CD4-positive, alpha-beta T cell treated with Interleukin-12 subunit alpha and Interleukin-12 subunit beta, for 1 hour (primary cell): ENCODE data around the gene PIEZO1.
"Not testable (repeated sequence)": the region's sequence is repeated elsewhere in the genome, so short reads cannot be mapped to it uniquely, and the experiment has no call there.

ENCODE experiments used
- DNase-seq: peaks from one replicate; pipeline ENCODE4 v3.0.0-alpha.2; 2020

Gene PIEZO1

DNA sequence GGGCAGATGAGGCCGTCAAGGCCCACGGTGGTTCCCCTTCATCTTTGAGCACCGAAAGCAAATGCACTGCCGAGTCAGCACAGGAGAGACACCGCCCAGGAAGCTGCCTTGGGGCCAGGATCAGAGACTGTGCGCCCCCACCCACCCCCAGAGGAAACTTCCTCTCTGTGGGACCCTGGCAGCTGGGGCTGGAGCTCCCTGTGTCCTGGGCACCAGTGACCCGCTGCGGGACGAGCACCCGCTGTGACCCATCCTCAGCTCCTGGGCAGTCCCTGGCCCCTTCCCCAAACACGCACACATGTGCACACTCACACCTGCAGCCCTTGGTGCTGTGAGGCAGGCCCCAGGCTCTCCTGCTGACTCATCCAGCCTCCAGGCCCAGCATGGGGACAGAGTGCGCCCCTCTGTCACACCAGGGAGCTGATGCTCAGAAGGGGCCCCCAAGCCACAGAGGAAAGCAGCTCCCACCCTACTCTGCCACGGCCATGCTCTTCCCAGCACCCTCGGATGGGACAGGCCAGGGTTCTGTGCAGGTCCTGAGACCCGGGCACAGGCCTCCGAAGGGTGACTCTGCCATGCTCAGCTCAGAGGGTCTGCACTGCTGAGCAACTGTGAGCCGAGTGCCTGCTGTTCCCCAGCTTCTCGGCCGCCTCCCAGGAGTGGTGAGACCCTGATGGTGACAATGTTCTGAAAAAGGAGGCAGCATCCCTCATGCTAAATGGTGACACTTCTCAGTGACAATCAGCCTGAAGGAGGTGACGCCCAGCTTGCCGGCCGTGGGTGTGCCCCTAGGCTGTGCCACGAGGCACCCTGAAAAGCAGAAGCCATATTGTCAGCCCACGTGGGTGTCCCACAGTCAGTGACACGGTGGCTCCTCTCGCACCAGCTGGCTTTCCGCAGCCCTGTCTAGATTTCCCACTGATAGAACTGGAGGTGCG is 3.6 kb downstream of the PIEZO1 start:
- DNase-seq = peak; percentile 74

DNA sequence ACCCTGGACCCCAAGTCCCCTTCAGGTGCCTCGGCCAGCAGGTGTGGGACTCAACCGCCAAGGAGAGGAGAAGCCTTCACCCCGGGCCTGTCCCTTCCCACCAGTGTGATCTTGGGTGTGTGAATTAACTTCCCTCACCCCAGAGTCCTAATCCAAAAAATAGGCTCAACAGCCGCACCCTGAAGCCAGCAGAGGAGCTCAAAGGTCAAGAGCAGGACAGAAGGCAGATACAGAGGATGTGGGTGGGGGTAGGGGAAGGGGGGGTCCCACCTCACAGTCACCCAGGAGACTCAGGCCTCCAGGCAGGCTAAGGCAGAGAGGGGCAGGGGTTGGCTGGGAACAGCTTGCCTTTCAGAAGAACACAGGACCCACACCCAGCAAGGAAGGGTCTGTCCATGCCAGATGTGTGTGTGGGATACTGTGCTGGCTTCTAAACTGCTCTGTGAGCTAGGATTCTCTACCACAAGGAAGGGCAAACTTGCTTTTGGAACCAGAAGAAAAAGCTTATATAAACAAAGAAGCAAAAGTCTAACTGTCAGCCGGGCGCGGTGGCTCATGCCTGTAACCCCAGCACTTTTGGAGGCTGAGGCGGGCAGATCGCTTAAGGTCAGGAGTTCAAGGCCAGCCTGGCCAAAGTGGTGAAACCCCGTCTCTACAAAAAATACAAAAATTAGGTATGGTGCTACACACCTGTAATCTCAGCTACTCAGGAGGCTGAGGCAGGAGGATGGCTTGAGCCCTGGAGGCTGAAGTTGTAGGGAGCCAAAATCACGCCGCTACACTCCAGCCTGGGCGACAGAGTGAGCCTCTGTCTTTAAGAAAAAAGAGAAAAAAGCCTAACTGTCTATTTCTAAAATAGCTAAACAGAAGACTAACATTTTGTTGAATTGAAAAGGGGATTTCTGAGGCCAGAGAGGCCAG is 4.6 kb downstream of the PIEZO1 start:
- no peak for DNase-seq

DNA sequence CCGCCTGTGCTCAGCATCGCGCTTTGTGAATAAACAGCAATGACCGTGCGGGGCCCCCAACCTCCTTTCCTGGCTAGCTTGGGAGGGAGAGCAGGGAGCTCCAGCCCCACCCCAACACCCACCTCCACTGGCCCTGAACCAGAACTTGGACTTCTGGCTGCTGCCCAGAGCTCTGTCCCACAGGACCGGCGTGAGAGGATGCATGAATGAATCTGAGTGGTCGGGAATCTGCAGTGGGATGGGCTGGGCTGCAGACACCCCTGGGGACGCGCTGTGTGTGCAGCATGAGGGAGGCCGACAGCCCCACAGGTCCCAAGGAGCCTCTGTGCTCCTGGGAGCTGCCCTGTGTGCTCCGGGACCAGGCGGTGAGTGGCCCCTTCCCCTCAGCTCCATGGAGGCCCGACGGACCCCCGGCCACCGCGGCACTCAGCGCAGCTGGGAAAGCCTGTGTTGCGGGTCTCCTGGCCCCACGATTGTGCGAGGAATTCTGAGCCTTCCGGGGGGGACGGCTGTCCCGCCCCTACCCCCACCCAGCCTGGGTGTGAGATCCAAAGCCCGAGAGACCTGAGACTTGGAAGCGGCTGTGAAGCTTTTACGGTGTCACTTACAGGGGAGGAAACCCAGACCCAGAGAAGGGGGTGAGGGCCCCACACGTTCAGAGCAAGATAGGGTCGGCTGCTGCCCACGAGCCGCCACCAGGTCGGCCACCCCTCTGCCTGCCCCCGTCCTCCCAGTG is 5.4 kb downstream of the PIEZO1 start:
- DNase-seq = no peak

DNA sequence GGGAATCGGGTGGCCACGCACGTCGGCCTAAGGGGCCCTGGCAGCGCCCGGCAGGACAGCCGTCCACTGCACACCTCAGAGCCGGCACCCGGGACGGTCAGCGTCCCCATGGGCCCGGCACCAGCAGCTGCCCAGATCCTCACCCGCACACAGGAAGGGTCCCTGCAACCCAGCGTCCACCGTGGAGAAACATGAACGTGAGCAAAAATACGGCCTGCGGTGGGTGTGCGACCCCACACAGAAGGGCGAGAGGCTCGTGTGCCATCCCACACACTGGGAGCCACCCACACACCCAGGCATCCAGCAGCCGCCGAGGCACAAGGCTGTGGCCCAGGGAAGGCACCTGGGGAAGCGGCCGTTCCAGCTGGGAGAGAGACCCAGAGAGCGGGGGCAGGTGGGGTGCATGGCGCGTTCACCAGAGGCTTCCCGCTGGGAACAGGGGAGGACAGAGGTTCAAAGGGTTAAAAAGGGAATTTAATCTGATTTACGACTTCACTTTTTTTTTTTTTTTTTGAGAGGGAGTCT is 6.4 kb downstream of the PIEZO1 start:
- DNase-seq = no peak

DNA sequence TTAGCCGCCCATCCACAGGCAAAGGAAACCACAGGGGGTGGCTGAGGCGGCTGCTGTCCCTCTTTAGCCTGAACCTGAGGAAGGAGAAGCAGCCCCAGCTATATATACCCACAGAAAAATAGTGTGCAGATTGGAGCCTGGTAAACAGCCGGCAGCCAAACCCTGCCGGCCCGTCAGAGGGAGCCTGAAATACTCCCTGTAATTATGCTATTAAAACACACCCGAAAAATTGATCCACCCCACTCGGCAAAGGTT is 6.8 kb downstream of the PIEZO1 start:
- DNase-seq = no peak

DNA sequence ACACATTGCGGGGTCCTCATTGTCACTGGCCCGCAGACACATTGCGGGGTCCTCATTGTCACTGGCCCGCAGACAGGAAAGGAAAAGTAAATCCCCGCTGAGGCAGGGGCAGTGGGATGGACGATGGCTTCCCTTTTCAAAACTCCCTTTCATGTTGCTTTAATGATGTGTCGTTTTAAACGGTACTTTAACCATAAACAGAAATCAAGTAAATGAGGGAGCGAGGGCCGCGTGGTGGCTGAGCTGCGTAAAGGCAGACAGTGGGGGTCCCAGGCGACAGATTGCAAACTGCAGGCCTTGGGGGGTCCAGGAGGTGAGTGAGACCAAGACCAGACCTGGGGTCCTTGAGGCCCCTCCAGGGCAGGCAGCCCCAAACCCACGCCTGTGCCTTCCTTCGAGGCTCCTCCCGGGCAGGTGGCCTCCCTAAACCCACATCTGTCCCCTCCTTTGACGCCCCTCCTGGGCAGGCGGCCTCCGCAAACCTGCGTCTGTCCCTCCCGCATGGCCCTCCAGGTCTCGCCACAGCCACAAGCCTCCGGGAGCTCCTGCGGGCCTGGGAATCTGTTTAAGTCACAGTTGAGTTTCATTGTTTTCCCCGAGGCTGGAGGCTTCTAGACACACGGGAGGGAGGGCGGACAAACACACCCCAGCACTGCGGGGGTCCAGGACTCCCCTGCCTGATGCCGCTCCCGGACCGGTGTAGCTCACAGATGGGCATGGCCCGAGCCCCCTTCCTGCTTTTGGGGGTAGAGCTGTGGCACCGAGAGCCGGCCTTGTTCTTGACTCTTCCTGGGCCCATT is 7.3 kb downstream of the PIEZO1 start:
- no peak for DNase-seq

DNA sequence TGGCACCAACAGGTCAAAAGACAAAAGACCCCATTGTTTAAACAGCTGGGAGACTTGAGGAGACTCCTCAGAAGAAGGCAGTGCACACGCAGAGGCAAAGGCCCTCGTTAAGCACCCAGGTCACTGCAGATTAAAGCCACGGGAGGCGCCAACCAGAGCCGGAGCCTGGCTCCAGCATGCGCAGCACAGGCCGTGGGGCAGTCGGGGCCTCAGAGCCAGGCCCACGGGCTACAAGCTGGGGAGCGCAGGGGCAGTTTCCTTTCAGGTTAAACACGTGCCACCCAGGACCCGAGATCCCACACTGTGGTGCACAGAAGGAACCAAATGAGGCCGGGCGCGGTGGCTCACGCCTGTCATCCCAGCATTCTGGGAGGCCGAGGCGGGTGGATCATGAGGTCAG is 9.2 kb downstream of the PIEZO1 start:
- DNase-seq = no peak

DNA sequence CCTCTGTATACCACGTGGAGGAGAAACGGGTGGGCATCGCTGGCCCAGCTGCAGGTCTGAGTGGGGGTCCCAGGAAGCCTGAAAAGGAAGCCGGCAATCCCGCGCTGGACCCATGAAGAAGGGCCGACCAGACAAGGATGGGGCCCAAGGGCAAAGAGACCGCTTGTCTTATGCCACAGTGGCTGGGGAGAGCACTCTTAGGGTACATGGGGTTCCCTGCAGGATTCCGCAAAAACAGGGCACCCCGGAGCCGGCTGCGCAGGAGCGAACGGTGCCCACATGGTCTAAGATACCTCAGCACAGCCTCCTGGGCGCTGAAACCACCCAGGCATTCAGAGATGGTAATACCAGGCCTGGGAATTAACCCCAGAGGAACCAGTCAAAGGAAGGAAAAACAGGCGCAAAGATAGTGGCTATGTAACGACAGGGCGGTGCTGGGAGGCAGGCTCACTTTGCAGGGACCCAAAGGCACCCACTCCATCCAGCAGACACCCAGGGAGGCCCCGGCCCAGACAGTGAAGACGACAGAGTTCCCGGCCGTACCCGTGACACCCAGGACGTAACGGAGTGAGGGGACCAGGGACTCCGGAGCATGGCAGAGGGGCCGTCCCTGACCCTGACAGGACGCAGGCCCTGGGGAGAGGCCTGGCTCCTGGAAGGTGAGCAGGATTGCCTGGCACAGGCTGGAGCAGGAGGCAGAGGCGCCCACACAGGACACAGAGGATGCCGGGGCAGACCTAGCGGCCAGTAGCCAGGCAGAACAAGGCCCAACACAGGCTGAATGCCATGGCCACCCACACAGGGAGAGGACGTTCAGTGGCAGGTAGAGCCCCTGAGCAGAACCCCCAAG is 10.3 kb downstream of the PIEZO1 start:
- DNase-seq = no peak

DNA sequence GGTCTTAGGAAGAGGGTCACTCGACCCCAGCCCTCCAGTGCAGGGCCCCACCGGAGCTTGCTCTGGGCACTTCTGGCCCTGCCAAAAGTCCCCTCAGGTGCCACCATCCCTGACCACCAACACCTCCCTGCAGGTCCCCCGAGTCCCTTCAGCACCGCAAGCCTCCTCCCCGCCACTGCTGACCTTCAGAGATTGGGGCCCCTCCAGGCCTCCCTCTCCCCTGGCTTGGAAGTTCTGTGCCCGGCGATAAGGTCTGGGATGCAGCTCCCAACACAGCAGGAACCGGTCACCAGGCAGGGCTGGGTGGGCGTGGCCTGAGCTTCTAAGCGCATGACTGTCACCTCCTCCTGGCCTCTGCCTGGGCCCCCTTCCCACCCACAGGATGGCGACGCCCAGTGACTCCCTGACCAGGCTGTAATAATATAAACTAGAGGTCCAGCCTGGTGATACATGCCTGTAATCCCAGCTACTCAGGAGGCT is 11.2 kb downstream of the PIEZO1 start:
- no peak for DNase-seq

DNA sequence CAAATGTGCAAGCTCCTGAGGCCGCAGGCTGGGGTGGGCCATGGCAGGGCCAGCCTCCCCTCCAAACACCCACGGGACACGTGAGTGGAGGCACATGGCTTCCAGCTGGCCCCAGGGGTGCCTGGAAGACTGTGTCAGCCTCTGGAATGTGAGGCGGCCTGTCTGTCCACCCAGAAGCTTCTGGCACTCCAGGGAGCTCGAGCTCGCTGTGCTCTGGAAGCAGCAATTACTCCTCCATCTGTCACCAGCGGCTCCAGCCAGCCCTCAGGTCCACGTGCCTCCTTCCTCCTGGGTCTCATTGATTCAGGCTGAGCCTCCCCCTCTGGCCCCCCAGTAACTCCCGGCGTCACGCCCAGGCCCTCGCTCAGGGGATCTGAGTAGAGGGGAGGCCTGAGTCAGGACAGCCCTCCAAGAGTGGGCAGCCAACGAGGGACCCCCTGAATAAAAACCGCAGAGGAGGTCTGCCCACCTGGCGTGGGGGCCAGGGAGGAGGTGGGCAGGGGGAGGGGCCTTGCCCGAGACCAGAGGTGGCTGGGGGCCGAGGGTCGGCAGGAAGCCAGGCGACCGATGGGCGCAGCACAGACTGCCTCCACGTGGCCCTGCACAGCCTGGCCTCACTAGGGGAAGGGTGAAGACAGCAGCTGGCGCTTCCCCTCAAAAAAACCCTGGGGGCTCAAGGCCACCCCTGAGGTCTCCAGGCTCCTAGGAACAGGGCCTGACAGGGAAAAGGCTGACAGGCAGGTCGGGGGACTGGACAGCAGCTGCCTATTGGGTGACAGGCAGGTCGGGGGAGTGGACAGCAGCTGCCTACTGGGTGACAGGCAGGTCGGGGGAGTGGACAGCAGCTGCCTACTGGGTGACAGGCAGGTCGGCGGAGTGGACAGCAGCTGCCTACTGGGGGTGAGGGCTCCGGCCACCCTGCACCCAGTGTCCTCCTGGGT is 11.9 kb downstream of the PIEZO1 start:
- DNase-seq = no peak

DNA sequence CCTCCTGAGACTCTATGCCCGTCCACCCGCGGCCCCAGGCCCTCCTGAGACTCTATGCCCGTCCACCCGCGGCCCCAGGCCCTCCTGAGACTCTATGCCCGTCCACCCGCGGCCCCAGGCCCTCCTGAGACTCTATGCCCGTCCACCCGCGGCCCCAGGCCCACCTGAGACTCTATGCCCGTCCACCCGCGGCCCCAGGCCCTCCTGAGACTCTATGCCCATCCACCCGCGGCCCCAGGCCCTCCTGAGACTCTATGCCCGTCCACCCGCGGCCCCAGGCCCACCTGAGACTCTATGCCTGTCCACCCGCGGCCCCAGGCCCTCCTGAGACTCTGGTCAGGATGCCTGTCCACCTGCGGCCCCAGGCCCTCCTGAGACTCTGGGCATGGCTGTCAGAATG is 13.2 kb downstream of the PIEZO1 start:
- DNase-seq = not testable (repeated sequence)

DNA sequence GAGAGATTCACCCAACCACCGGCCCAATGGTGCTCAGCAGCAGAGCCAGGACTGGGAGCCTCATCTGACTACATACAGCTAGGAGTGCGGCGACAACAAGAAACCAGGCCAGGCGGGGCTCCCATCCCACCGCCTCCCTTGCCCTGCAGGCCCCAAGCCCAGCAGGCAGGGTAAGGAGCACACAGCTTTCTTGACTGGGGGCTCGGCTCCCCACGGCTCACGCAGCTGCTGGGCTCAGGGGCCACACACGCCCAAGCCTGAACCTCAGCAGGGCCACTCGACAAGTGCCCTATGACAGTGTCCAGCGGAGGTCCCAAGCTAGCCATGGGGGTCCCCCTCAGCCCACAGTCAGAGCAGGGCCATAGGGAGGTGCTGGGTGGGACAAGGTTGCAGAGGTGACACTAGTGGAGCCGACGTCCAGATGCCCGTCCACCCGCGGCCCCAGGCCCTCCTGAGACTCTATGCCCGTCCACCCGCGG is 13.7 kb downstream of the PIEZO1 start:
- no peak for DNase-seq

DNA sequence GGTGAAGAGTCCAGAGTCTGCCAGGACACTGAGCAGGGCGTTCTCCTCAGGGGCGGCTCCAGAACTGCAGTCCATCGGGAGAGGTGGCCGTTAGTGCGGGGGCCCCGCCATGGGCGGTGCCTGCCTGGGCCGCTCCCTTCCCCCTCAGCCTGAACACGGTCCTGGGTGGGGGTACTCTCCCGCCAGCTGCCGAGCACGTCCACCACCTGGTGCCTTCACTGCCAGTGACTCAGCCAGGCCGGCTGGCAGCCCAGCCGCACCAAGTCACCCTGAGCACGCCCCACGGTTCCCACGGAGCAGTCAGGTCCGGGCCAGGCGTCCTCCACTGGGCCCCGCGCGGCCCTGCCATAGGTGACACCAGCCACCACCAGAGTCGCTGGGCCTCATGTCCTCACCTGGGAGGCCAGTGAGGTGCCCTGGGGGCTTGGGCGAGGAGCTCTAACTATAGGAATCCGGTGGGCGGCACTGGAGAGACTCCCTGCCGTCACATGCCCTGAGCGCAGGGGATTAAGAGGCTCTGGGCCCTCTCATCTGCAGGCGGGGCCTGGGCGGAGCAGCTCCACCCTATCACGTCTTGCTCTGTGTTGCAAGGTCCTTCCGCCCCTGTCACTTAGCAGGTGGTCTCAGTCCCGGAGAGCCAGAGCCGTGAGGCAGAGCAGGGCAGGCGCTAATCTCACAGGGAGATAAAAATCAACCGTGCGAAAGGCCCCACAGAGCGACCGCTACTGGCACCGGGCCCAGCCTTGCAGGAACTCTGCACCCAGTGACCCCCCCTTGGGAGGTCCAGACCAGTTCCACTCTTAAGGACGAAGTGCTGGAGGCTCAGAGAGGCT is 14.3 kb downstream of the PIEZO1 start:
- DNase-seq = peak; percentile 20

DNA sequence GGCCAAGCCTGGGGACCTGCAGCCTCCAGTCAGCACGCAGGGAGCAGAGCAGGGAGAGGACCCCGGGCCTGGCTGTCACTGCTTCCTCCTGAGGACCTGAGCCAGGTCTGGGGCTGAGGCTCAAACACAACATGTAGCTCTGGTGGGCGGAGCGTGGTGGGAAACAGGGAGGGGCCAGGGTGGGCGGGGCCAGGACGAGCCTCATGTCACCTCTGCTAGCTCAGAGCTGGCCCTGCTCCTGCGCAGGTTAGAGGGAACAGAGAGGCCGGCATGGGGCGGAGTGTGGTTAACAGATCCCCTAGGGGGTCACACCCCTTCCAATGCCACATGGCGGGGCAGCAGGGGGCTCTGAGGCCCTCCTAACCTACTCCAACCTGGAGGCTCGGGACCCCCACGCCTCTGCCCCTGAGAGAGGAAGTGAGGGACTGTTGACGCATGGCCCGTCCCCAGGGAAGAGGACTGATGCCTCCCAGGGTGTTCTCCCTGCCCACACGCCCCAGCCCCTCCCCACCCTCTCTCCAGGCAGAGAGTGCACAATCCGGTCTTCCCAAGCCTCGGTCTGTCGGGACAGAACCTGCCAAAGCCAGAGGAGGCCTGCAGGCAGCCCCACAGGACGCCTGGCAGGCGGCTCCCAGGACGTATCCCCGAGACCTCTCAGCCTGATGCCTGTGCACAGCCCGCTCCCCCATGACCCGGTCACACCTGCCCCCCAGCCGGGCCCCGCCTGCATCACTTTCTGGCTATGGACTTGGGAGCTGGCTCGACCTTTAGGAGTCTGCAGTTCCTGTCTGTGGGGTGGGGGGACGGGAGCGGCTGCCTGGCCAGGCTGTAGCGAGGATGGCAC is 15.2 kb downstream of the PIEZO1 start:
- peak; percentile 17 for DNase-seq

DNA sequence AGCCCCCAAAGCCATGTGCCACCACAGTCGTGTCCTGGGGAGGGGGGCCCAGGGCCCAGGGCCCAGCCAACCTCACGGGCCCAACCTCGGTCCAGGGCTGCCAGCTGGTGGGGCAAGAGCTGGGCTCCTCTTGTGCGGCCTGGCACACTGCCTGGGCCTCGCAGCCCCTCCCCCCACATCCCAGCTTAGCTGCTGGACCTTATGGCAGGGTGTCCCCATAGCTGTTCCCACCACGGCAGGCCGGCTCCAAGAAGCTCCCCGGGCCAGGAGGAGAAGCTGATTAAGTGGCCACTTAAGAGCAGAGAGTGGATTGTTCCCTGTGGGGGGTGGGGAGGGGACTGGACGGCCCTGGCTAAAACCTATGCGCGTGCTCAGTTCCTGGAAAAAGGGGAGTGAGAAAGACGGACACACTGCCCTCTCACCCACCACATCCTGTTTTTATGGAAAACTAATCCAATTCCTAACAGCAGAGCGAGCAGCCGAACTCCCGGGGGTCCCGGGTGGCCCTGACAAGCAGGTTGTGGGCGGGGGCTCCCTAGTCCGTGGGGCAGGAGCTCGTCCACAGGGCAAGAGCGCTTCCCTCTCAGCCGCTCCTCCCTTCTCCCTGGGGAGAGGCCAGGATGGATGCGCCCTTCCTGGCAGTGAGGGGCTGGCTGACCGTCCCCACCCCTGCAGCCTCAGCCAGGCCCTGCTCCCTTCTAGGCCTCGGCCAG is 16.8 kb downstream of the PIEZO1 start:
- DNase-seq = no peak

DNA sequence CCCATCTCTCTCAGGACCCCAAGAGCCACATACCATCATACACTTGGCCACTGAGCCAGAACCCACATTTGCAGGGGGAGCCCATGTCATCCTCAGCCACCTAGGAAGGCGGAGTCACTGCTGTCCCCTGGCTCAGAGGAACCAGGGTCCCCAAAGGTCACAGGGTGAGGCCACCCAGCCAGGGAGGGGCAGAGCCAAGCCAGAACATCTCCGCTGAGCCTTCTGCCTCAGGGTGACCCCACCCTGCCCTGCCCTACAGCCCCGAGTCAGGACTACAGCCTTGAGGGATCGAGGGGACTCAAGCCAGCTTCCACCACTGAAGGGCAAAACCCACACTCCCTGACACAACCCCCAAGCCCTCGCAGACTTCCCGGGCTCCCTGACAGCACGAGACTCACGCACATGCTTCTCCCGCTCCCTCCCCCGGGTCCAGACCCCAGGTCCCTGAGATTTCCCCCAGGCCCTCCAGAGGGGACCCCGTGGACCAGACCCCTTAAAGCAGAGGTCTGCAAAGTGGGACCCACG is 17.4 kb downstream of the PIEZO1 start:
- no peak for DNase-seq

DNA sequence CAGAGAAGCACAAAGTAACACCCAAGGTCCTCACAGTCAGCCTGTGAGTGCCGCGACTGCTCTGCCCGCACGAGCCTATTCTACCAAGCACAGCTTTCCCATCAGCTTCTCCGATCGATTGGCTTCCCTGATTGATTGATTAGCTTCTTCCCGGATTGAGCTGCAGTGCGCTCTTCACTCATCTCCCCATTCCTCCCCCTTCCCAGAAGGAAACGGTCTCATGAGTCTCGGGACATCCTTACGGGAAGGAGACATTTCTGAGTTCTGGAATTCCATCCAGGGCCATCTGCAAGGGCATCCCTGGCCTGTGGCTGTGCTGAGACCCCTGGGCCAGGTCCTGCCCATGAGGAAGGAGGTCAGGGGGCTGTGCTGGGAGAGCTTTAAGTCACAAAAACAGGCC is 18.0 kb downstream of the PIEZO1 start:
- DNase-seq = no peak
